Measurements from ENCODE around the gene ZFP92. TPM values are rescaled to one million over a fixed set of nuclear protein-coding genes. Genes with fewer than 3 reads are reported as not detected.
"Not testable (repeated sequence)": the region's sequence is repeated elsewhere in the genome, so short reads cannot be mapped to it uniquely, and the experiment has no call there.

ZFP92 gene
- total and polyA plus RNA-seq, 9 donors, result 0.62 to 1.1 (median 0.88) TPM

DNA sequence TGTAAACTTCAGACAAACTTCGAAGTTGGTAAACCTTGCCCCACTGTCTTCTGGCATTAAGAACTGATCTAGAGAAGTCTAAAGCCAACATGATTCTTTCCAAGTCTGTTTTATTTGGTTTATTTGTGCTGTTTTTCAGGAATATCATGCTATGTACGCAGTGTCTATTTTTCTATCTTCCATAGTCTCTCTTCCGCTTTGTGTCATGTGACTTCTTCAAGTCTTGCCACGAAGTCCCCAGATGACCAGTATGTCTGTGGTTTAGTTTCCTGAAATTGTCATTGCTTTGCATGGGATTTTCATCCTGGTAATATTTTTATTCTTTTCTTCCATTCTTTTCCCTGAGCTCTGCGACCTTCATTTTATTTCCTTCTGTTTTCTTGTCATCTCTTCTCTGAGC, 25.2 kb upstream of the ZFP92 start:
- no CpG with 5 or more reads among the region's 5 CpGs for WGBS (ENCODE audit: insufficient coverage)
- no peaks in the 10 kb centered on the region for H3K9me3 ChIP-seq (replicated peaks; ENCODE audit: control insufficient read depth, low read depth, low read length)
- H3K27ac ChIP-seq (ENCODE audit: low read length), result no peak overlapping the region
- DNase-seq, result no peak
- H3K27me3 ChIP-seq (ENCODE audit: control insufficient read depth, insufficient read depth, low read length), result no peaks in the 10 kb centered on the region
- no peak overlapping the region for H3K4me3 ChIP-seq (ENCODE audit: low read length)
- H3K4me1 ChIP-seq (ENCODE audit: control insufficient read depth, insufficient read depth, low read length), result peaks cover 18% of the 10 kb centered on the region
- H3K36me3 ChIP-seq (ENCODE audit: control insufficient read depth, insufficient read depth, low read length), result no peaks in the 10 kb centered on the region

DNA sequence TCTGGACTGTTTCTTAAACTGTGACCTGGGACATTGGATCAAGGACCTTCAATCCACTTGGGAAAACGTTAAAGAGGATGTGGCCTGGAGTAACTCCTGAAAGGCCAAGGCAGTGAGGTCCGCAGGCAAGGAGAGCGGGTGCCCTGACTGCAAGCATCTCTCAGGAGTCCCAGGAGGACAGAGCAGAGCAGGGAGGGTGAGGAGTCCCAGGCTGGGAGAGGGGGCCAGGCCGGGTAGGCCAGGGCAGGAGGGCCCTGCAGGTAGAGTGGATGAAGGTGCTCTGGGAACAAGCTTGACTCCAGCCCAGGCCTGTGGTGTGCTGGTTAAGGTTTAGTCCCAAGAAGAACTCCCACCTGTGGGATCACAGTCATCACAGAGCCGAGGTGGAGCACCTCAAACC, 23.9 kb upstream of the ZFP92 start:
- Histone ChIP-seq H3K9me3 (replicated peaks; ENCODE audit: control insufficient read depth, low read depth, low read length) (no peaks in the 10 kb centered on the region), H3K4me3 (ENCODE audit: low read length) (no peak overlapping the region), H3K4me1 (ENCODE audit: control insufficient read depth, insufficient read depth, low read length) (peaks cover 8% of the 10 kb centered on the region), H3K27me3 (ENCODE audit: control insufficient read depth, insufficient read depth, low read length) (no peaks in the 10 kb centered on the region), H3K36me3 (ENCODE audit: control insufficient read depth, insufficient read depth, low read length) (no peaks in the 10 kb centered on the region), H3K27ac (ENCODE audit: low read length) (no peak overlapping the region)
- WGBS (ENCODE audit: insufficient coverage), result 57% methylated on average over 4 of the region's 5 CpGs
- no peak for DNase-seq

DNA sequence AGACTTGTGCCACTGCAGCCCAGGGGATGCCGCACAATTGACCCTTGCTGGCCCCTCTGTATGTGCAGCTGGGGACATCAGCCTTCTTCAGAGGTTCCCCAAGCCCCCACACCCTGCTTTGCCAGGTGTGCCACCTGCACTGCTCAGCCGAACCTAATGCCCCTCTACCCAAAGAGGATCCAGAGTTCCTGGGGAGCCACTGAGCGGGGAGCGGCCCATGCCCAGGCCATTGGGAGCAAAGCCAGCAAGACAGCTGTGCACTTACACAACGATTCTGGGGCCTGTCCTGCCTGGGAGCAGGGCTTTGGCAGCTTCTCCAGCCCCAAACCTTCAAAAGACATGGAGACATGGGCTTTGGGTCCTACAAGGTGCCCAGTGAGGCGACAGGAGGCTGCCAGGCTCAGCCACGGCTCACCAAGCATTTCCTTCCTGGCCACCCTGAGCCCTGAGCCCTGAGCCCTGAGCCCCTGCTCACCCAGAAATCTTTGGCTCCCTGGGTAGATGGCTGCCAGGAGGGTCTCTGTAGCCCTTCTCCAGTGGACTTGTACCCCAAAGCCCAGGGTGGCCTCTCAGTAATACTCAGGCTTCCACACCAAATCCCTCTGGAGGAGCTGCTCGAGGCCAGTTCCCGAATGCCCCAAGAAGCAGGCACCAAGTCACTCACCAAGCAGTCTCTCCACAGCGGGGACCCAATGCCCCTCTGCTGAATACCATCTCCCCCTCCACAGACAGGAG, 23.1 kb upstream of the ZFP92 start:
- Histone ChIP-seq H3K9me3 (replicated peaks; ENCODE audit: control insufficient read depth, low read depth, low read length) (no peaks in the 10 kb centered on the region), H3K4me3 (ENCODE audit: low read length) (no peak overlapping the region), H3K27me3 (ENCODE audit: control insufficient read depth, insufficient read depth, low read length) (no peaks in the 10 kb centered on the region), H3K36me3 (ENCODE audit: control insufficient read depth, insufficient read depth, low read length) (no peaks in the 10 kb centered on the region), H3K27ac (ENCODE audit: low read length) (no peak overlapping the region), H3K4me1 (ENCODE audit: control insufficient read depth, insufficient read depth, low read length) (peaks cover 7% of the 10 kb centered on the region)
- no peak for DNase-seq
- 81% methylated on average over 9 of the region's 10 CpGs for WGBS (ENCODE audit: insufficient coverage)

DNA sequence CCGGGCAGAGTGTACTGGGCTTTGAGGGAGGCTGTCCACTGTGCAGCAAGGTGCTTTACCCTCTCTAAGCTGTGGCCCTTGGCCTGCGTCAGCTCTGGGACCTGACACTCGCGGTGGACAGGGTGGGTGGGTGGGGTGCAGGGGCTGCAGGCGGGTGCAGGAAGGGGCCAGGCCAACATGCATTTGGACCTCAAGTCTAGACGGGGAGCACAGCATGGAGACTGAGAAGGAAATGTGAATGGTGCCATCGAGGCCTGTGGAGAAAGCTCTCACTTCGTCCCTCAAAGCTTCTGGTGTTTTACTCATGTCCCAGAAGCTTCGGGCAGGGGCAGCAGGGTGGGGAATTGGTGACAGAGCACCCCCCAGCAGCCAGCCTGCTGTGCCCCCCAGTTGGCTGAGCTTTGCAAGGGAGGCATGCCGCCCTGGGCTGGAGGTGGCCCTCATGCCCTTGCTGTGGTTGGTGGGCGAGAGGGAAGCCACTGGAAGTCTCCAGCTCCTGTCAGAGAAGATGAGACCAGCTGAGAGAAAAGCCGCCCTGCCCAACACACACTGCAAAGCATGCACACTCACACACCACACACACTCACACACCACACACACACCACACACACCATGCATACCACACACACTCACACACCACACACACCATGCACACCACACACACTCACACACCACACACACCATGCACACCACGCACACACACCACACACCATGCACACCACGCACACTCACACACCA, 22.4 kb upstream of the ZFP92 start:
- no peaks in the 10 kb centered on the region for H3K9me3 ChIP-seq (replicated peaks; ENCODE audit: control insufficient read depth, low read depth, low read length)
- 74% methylated on average over 8 of the region's 14 CpGs for WGBS (ENCODE audit: insufficient coverage)
- no peak overlapping the region for H3K4me3 ChIP-seq (ENCODE audit: low read length)
- H3K27ac ChIP-seq (ENCODE audit: low read length), result no peak overlapping the region
- no peaks in the 10 kb centered on the region for H3K27me3 ChIP-seq (ENCODE audit: control insufficient read depth, insufficient read depth, low read length)
- H3K4me1 ChIP-seq (ENCODE audit: control insufficient read depth, insufficient read depth, low read length), result peaks cover 7% of the 10 kb centered on the region
- H3K36me3 ChIP-seq (ENCODE audit: control insufficient read depth, insufficient read depth, low read length), result no peaks in the 10 kb centered on the region
- DNase-seq, result no peak

DNA sequence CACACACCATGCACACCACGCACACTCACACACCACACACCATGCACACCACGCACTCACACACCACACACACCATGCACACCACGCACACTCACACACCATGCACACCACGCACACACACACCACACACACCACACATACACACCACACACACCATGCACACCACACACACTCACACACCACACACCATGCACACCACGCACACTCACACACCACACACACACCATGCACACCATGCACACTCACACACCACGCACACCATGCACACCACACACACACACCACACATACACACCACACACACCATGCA, 21.9 kb upstream of the ZFP92 start:
- not testable (repeated sequence) for H3K27me3 ChIP-seq (ENCODE audit: control insufficient read depth, insufficient read depth, low read length); H3K27ac ChIP-seq (ENCODE audit: low read length); H3K4me1 ChIP-seq (ENCODE audit: control insufficient read depth, insufficient read depth, low read length); DNase-seq; H3K9me3 ChIP-seq (replicated peaks; ENCODE audit: control insufficient read depth, low read depth, low read length); H3K36me3 ChIP-seq (ENCODE audit: control insufficient read depth, insufficient read depth, low read length); H3K4me3 ChIP-seq (ENCODE audit: low read length)
- 100% methylated on average over 1 of the region's 6 CpGs for WGBS (ENCODE audit: insufficient coverage)

DNA sequence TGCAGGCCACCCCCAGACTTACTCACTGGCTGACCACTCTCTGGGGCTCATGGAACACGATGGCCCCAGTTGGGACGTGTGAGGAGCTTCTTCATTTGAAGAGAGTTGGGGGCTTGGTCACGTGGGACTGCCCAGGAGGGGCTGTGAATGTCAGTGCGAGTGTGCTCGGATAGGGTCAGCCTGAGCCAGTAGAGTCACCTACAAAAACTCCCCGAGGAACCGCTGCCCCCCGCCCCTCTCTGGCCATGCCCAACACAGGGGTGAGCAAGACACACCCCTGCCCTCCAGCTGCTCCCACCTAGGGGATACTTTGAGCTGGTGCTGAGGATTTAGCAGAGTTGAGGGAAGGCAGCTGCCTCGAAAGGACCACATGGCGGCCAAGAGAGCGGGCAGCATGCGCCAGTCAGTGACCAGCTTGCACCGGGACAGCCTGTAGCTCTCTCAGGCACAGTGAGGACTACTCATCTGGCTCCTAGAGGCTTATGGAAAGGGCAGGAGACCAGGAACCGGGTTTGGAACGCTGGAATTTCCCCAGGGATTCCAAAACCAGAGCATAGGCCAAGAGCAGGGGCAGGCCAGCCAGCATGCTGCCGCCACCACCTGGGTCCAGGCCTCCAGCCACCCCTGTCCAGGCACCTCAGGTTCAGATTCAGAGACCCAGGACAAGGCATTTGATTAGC, 18.5 kb upstream of the ZFP92 start:
- no peak overlapping the region for H3K4me3 ChIP-seq (ENCODE audit: low read length)
- H3K4me1 ChIP-seq (ENCODE audit: control insufficient read depth, insufficient read depth, low read length), result peaks cover 7% of the 10 kb centered on the region
- no peaks in the 10 kb centered on the region for H3K9me3 ChIP-seq (replicated peaks; ENCODE audit: control insufficient read depth, low read depth, low read length)
- H3K27ac ChIP-seq (ENCODE audit: low read length), result no peak overlapping the region
- 77% methylated on average over 8 of the region's 16 CpGs for WGBS (ENCODE audit: insufficient coverage)
- no peaks in the 10 kb centered on the region for H3K36me3 ChIP-seq (ENCODE audit: control insufficient read depth, insufficient read depth, low read length)
- DNase-seq, result no peak
- peaks cover 3% of the 10 kb centered on the region for H3K27me3 ChIP-seq (ENCODE audit: control insufficient read depth, insufficient read depth, low read length)

DNA sequence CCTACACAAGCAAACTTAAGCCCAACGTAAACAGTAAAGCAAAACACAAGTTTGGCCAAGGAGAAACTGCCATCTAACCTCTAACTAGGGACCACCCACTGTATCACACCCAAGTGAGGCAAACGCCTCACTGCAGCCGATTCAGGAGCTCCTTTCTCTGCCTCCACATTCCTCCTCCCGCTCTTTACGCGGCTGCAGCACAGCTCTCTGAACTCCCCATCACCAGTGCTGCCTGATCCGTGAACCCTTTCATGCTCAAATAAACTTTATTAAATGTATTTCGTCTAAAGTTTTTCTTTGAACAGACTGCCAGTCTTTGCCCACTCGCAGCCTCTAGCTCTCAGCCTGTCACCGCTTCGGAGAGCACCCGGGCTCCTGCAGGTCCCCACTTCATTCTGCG, 16.7 kb upstream of the ZFP92 start:
- Histone ChIP-seq H3K4me3 (ENCODE audit: low read length) (no peak overlapping the region), H3K9me3 (replicated peaks; ENCODE audit: control insufficient read depth, low read depth, low read length) (no peaks in the 10 kb centered on the region), H3K36me3 (ENCODE audit: control insufficient read depth, insufficient read depth, low read length) (no peaks in the 10 kb centered on the region), H3K27ac (ENCODE audit: low read length) (no peak overlapping the region), H3K27me3 (ENCODE audit: control insufficient read depth, insufficient read depth, low read length) (peaks cover 5% of the 10 kb centered on the region), H3K4me1 (ENCODE audit: control insufficient read depth, insufficient read depth, low read length) (no peaks in the 10 kb centered on the region)
- WGBS (ENCODE audit: insufficient coverage), result 55% methylated on average over 9 of the region's 13 CpGs
- DNase-seq, result no peak

DNA sequence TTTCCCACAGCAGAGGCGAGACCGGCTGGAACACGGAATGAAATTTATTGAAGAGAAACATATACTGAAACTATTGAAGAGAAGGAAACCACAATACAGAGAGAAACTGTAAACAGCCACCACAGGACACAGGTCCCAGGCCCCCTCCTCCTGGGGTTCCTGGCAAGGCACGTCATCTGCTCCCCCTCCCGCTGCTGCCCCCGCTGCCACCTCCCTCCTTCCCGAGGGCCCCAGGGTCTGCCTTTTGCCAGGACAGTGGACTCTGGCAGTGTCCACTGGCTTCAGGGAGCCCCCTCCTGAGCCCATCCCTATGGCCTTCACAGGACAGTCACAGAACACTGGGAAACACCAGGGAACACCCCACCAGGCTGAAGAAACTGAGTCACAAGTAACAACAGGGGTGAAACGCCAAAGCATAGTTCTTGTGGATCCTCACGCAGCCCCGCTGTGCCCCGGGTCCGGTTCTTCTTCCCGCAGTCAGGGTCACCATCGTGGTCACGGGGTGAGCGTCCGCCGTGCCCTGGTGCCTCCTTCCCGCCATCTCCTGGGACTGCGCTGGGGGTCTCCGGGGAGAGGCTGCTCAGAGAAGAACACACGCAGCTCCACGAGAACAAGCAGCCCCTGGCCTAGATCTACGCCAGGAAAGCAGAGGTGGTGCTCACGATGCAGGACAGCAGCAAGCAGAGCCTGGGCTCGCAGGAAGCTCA, 15.5 kb upstream of the ZFP92 start:
- 82% methylated on average over 23 of the region's 26 CpGs for WGBS (ENCODE audit: insufficient coverage)
- H3K27ac ChIP-seq (ENCODE audit: low read length), result no peak overlapping the region
- H3K27me3 ChIP-seq (ENCODE audit: control insufficient read depth, insufficient read depth, low read length), result peaks cover 5% of the 10 kb centered on the region
- no peaks in the 10 kb centered on the region for H3K4me1 ChIP-seq (ENCODE audit: control insufficient read depth, insufficient read depth, low read length)
- H3K9me3 ChIP-seq (replicated peaks; ENCODE audit: control insufficient read depth, low read depth, low read length), result no peaks in the 10 kb centered on the region
- no peak overlapping the region for H3K4me3 ChIP-seq (ENCODE audit: low read length)
- H3K36me3 ChIP-seq (ENCODE audit: control insufficient read depth, insufficient read depth, low read length), result no peaks in the 10 kb centered on the region
- no peak for DNase-seq

DNA sequence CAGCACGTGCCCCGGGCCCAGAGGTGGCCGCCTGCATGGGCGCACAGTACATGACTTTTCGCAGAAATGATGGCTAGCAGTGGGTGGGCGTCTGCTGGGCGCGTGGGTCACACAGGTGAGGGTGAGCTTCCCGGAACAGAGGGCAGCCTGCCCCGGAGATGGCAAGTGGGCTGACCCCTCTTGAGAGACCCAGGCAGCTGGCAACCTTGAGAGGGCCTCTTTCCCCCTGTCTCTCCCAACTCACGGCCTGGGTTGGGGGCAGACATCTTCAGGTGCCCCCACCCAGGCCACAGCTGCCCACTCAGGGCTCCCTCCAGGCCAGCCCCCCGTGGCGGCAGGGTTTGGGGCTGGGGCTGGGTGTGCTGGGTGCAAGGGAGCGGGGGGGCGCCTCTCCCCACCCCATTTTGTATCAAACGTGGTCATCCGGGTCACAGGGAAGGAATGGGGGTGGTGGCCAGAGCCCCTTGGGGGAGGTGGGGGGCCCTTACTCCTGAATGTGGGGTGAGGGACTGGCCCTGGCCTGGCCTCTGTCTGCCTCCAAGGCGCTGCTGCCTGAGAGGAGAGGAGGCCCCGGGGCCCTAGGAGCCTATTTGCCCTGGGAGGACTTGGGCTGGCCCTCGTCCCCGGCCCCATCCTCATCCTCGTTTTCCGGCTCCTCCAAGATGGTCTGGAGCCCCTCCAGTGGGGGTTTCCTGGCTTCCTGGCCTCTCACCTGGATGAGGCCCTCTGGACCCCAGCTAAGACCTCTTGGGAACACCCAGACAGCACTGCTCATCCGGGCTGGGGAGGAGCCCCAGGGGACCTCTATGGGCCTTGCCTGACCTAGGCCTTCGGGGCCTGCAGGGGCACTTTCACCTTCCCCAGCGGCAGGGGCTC, 14.7 kb upstream of the ZFP92 start:
- Histone ChIP-seq H3K4me3 (ENCODE audit: low read length) (no peak overlapping the region), H3K36me3 (ENCODE audit: control insufficient read depth, insufficient read depth, low read length) (no peaks in the 10 kb centered on the region), H3K27me3 (ENCODE audit: control insufficient read depth, insufficient read depth, low read length) (peaks cover 5% of the 10 kb centered on the region), H3K9me3 (replicated peaks; ENCODE audit: control insufficient read depth, low read depth, low read length) (no peaks in the 10 kb centered on the region), H3K4me1 (ENCODE audit: control insufficient read depth, insufficient read depth, low read length) (no peaks in the 10 kb centered on the region), H3K27ac (ENCODE audit: low read length) (no peak overlapping the region)
- DNase-seq, result no peak
- WGBS (ENCODE audit: insufficient coverage), result 76% methylated on average over 21 of the region's 26 CpGs

All from muscle of leg (tissue), 11 donors.